ENCODE measurements around the gene RRBP1. TPM values are rescaled to one million over a fixed set of nuclear protein-coding genes. Genes with fewer than 3 reads are reported as not detected.

Gene RRBP1
- total RNA-seq, 3 donors from 2014 or later: 49.8 to 92.4 (median 78.0) TPM

DNA sequence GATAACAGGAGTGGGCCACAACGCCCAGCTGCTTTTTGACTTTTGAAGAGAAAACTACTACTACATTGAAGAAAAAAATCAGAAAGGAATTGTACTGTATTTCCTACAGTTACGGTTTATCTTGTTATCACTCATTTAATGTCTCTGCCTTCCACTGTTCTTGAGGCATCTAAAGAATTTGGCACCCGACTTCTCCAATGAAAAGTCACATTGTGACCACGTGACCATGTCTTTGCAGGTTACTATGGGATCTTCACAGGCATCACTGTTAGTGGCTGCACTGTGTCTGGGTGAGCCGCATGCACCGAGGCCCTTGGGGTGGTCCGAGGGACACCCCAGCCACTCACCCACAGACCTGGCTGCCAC lies 26.8 kb downstream of the RRBP1 start:
- H3K4me3 ChIP-seq: no peak overlapping the region
- TF ChIP-seq, protein P1, sequence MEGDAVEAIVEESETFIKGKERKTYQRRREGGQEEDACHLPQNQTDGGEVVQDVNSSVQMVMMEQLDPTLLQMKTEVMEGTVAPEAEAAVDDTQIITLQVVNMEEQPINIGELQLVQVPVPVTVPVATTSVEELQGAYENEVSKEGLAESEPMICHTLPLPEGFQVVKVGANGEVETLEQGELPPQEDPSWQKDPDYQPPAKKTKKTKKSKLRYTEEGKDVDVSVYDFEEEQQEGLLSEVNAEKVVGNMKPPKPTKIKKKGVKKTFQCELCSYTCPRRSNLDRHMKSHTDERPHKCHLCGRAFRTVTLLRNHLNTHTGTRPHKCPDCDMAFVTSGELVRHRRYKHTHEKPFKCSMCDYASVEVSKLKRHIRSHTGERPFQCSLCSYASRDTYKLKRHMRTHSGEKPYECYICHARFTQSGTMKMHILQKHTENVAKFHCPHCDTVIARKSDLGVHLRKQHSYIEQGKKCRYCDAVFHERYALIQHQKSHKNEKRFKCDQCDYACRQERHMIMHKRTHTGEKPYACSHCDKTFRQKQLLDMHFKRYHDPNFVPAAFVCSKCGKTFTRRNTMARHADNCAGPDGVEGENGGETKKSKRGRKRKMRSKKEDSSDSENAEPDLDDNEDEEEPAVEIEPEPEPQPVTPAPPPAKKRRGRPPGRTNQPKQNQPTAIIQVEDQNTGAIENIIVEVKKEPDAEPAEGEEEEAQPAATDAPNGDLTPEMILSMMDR (IDR thresholded peaks at IDR 0.05): no peak
- TF ChIP-seq POLR2A (IDR thresholded peaks at IDR 0.05) (no peak), POLR2AphosphoS5 (IDR thresholded peaks at IDR 0.05) (no peak)
- DNase-seq (ENCODE audit: low spot score in 2 of 2): no peak
- no peaks in the 10 kb centered on the region for H3K9me3 ChIP-seq
- H3K4me1 ChIP-seq: no peaks in the 10 kb centered on the region
- H3K27me3 ChIP-seq: no peaks in the 10 kb centered on the region
- H3K36me3 ChIP-seq: no peaks in the 10 kb centered on the region
- no peak overlapping the region for H3K27ac ChIP-seq
- intact Hi-C loops (cut with DNase I; ENCODE audit: low total_unique reads): no loop called here

DNA sequence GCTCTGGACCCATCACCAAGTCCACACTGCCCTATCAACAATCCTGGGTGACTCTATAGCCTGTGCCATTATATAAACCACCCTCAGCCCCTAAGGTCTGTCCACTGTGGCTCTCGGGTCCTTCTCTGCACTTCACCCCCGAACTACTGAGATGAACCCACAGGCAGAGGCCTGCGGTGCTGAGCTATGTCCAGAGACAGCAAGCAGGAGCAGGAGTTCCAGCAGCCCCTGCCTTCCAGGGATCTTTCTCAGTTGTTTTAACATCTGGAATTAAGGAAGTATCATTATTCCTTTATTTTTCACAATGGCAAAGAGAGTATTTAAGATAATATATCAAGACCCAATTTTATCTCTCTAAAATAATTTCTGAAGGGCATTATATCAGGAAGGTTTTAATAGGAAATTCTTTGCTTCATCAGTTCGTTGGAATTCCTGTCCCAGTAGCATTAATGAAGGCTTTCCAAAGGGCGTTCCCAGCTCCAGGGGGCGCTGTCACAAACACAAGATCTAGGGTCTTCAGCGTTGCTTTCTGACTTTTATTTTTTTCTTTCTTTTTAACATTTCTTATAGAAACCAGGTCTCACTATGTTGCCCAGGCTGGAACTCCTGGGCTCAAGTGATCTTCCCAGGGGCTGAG lies 27.3 kb downstream of the RRBP1 start:
- no peak for TF ChIP-seq POLR2A (IDR thresholded peaks at IDR 0.05)
- TF ChIP-seq POLR2AphosphoS5 (IDR thresholded peaks at IDR 0.05): no peak
- TF ChIP-seq, protein P1 (IDR thresholded peaks at IDR 0.05): peak in 1 of 3 donors; percentile 43
- intact Hi-C loops (cut with DNase I; ENCODE audit: low total_unique reads): no loop called here

DNA sequence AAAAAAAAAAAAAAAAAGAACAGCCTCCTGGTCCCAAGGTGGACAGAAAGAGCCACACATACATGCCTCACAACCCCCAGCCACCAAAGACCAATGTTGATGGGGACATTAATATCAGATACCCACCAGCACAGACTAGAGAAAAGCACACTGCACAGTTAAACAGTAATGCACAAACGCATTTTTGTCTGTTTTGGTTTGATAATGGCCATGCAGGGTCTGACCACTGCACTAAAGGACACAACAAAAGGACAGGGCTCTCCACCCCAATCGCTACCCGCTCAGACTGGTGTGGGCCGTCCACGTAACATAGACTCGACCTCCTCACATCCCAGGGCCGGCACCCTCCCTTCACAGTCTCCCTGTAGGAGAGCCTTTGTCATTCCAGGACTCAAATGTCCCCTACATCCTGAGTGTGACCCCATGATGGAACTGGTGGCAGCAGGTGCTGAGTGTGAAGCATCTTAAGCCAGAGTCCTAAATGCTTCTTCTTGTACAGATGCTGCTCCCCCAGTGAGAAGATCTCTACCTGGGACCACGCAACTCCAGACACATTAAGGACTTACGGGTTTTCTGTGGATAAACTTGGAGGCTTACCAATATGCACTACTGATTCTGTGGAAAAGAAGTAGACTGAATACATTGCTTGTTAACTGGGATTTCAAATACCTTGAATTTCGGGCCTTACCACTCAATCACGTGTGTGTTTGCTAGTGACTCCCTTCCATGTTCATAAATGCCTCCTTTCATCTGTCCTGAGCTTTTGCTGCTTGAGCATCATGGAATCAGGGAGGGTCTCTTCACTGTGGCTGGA lies 28.0 kb downstream of the RRBP1 start:
- H3K27me3 ChIP-seq: no peaks in the 10 kb centered on the region
- H3K36me3 ChIP-seq: no peaks in the 10 kb centered on the region
- H3K4me1 ChIP-seq: peaks cover 5 to 6% of the 10 kb centered on the region in 2 donors
- no peaks in the 10 kb centered on the region for H3K9me3 ChIP-seq
- TF ChIP-seq, protein P1 (IDR thresholded peaks at IDR 0.05): no peak
- TF ChIP-seq POLR2AphosphoS5 (IDR thresholded peaks at IDR 0.05) (no peak), POLR2A (IDR thresholded peaks at IDR 0.05) (no peak)
- H3K27ac ChIP-seq: no peak overlapping the region
- DNase-seq (ENCODE audit: low spot score in 2 of 2): no peak
- H3K4me3 ChIP-seq: no peak overlapping the region
- intact Hi-C loops (cut with DNase I; ENCODE audit: low total_unique reads): no loop called here

More for the DNA sequence above, 27.3 kb downstream of the RRBP1 start:
- Histone ChIP-seq H3K27me3 (no peaks in the 10 kb centered on the region), H3K27ac (no peak overlapping the region), H3K9me3 (no peaks in the 10 kb centered on the region), H3K36me3 (no peaks in the 10 kb centered on the region), H3K4me1 (no peaks in the 10 kb centered on the region), H3K4me3 (no peak overlapping the region)
- DNase-seq (ENCODE audit: low spot score in 2 of 2): no peak

DNA sequence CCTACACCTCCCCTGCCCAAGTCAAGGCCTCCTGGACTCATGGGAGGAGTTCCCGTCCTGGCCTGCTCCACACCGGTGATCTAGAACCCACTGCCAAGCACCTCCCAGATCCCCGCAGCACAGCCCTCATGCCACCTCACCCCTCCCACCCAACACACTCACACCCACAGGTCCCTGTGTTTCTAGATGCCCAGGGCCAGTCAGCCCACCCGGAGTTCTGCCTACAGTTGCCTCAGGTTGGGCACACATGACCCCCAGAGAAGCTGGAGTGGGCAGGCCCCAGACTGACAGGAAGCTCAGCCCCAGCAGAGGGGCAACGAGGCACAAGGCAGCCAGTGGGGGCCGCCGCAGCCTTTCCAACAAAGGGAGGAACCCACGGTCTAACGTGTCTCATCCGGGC lies 29.6 kb downstream of the RRBP1 start:
- Histone ChIP-seq H3K27me3 (no peaks in the 10 kb centered on the region), H3K36me3 (no peaks in the 10 kb centered on the region), H3K27ac (no peak overlapping the region), H3K4me1 (peaks cover 5 to 7% of the 10 kb centered on the region in 2 donors), H3K9me3 (no peaks in the 10 kb centered on the region), H3K4me3 (no peak overlapping the region)
- TF ChIP-seq POLR2AphosphoS5 (IDR thresholded peaks at IDR 0.05) (no peak), POLR2A (IDR thresholded peaks at IDR 0.05) (no peak)
- TF ChIP-seq, protein P1 (IDR thresholded peaks at IDR 0.05): no peak
- intact Hi-C loops (cut with DNase I; ENCODE audit: low total_unique reads): no loop called here
- no peak for DNase-seq (ENCODE audit: low spot score in 2 of 2)

DNA sequence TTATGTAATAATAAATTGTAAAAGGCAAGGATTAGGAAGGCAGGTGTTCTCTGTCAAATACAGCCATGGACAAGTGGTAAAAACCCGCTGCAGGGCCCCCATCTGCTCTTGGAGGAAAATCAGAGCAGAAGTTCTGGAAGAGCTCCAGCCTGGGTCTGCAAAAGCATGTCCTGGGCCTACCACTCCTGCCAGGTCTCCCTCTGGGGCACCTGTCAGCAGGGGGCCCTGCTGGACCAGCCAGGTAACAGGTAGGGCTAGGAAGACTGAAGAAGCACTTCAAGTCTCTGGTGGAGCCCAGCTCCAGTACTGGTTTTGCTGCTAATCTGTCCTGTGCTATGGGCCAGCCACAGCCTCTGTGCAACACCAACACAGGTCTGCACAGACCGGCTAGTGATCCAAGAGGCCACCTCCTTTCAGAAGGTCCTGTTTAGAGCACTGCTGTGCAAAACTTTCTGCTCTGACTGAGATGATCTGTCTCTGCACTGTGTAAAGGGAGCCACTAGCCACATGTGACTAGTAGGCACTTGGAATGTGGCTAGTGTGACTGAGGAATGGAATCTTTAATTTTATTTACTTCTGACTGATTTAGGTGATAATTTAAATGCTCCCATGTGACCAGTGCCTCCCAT lies 30.2 kb downstream of the RRBP1 start:
- Histone ChIP-seq H3K36me3 (no peaks in the 10 kb centered on the region), H3K9me3 (no peaks in the 10 kb centered on the region), H3K27me3 (no peaks in the 10 kb centered on the region), H3K27ac (no peak overlapping the region), H3K4me3 (no peak overlapping the region), H3K4me1 (peaks cover 5 to 7% of the 10 kb centered on the region in 2 donors)
- intact Hi-C loops (cut with DNase I; ENCODE audit: low total_unique reads): no loop called here
- DNase-seq (ENCODE audit: low spot score in 2 of 2): no peak
- no peak for TF ChIP-seq POLR2A (IDR thresholded peaks at IDR 0.05)
- TF ChIP-seq, protein P1 (IDR thresholded peaks at IDR 0.05): no peak
- no peak for TF ChIP-seq POLR2AphosphoS5 (IDR thresholded peaks at IDR 0.05)

All from breast epithelium (tissue), 4 donors.